Ramos (cell line): ENCODE results near the gene NUBP1.
"Not testable (repeated sequence)": the region's sequence is repeated elsewhere in the genome, so short reads cannot be mapped to it uniquely, and the experiment has no call there.

Experiments
- in situ Hi-C: fragments of 300-500 bp; cut with MboI; formaldehyde crosslinking; loops from one replicate; pipeline ENCODE4 v1.14.3; 2022; ENCODE audit warnings: low sequenced_read_pairs; ENCODE audit not compliant: unreplicated experiment

Gene NUBP1

GRCh38 chr16:10744370-10745030 lies 858 bp downstream of the NUBP1 start:
- in situ Hi-C loops = loop anchor here (10.0 to 25.0 kb wide), 2 partner anchors 170 to 482 kb away; no protein-coding TSS in a partner anchor

GRCh38 chr16:10745841-10746240 lies 2.2 kb downstream of the NUBP1 start:
- in situ Hi-C loops = loop anchor here (10.0 to 25.0 kb wide), 2 partner anchors 169 to 484 kb away; no protein-coding TSS in a partner anchor

DNA sequence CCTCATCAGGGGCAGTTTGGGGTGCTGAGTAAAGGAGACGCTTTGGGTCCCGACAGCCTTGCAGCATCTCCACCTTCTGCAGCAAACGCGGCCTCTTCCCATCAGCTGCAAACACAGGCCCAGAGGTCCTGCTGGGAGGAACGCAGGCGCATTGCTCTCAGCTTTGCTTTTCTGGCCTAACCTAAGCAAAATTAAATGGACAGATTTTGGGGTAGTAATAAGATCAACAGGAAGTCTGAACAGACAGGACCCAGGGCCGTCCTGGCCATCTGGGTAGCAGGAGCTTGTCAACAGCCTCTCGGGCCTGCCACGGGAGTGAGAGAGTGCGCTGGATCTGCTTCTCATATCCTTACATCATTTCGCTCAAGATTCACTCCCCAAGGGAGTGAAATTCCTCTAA lies 7.2 kb downstream of the NUBP1 start:
- in situ Hi-C loops = no loop called here

DNA sequence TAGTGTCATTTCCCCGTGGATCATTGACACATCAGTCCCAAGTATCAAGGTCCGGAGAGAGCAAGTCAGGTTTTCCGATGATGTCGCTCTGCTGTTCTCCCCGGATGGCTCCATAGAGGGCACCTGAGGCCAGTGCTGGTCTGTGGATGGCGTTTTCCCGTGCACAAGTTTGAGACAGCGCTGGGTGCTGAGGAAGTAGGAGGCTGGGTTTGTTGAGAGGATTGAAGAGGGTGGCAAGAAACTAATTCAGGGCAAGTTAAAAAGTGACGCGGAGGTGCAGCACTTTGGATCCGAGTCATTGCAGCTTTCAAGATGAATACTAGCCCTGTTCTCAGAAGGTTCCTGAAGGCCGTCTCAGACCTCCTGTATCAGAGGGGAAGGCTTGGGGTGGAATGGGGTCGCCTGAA lies 7.7 kb downstream of the NUBP1 start:
- in situ Hi-C loops = no loop called here

DNA sequence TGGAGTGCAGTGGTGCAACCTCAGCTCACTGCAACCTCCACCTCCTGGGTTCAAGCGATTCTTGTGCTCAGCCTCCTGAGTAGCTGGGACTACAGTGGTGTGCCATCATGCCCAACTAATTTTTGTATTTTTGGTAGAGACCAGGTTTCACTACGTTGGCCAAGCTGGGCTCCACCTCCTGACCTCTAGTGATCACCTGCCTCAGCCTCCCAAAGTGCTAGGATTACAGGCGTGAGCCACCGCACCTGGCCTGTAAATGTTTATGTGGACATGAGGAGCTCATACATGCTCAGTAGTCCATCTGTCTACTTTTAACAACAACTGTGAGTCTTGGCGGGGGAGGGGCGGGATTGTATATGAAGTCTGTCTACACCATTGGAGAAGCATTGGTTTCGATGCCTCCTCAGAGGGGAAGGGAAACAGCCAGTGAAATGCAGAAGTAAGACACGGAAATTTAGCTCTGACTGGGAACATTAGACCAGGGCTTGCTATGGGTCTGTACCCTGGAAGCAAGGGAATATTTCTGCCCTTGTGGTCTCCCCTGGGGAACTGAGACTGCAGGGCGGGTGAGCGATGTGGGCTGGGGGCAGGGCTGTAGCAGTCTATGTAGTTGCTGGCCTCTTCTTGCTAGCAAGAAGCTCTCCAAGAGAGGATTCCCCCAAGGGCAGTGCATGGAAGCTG lies 9.3 kb downstream of the NUBP1 start:
- in situ Hi-C loops = no loop called here

DNA sequence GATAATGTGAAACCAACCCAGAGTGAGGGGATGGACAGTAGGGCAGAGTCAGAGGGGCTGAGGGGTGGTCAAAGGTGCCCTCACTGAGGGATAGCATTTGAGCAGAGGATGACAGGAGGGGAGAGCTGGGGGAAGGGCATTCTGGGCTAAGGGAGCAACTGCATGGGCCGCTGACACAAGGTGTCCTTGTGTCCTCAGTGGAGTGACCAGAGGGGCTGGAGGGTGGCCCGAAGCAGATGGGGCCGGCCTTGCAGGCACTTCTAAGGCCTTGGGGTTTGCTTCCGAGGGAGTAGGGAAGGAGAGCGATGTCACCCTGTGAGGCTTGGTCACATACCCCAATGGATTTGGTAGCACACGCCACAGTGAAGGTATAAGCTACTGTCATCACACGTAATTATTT lies 10.0 kb downstream of the NUBP1 start:
- in situ Hi-C loops = no loop called here

GRCh38 chr16:10754941-10755340 lies 11.3 kb downstream of the NUBP1 start:
- in situ Hi-C loops = no loop called here

- in situ Hi-C loops = no loop called here
These were observed 12.9 kb downstream of the NUBP1 start for GRCh38 chr16:10756574-10756973.

DNA sequence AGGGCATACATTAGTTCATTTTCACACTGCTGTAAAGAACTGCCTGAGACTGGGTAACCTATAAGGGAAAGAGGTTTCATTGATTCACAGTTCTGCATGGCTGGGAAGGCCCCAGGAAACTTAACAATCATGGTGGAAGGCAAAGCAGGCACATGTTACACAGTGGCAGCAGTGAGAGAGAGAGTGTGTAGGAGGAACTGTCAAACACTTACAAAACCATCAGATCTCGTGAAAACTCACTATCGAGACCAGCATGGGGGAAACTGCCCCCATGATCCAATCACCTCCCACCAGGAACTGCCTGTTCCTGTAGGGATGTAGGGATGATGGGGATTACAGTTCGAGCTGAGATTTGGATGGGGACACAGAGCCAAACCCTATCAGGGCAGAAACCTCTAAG lies 17.2 kb downstream of the NUBP1 start:
- in situ Hi-C loops = no loop called here

GRCh38 chr16:10761373-10761772 lies 17.7 kb downstream of the NUBP1 start:
- in situ Hi-C loops = no loop called here

GRCh38 chr16:10762336-10763016 lies 18.8 kb downstream of the NUBP1 start:
- in situ Hi-C loops = no loop called here

- in situ Hi-C loops = no loop called here
These were observed 19.8 kb downstream of the NUBP1 start for GRCh38 chr16:10763456-10763855.

- in situ Hi-C loops = no loop called here
These were observed 22.1 kb downstream of the NUBP1 start for GRCh38 chr16:10765772-10766171.

DNA sequence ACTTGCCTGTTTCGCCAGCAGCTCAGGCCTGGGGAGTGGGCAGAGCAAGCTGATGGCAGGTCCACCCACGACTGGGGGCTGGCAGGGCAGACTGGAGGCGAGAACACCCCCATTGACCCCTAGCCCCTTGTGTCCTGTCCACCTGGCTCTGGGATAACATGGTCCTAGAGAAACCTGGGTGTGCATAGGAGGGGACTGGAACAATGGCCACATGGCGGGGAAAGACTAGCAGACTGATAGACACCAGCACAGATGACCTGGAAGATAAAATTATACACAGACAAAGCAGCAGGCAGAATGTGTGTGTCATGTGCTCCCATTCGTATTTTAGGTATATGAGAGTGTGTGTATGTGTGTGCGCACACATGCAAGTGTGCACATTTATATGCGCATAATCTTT lies 23.5 kb downstream of the NUBP1 start:
- in situ Hi-C loops = no loop called here

- in situ Hi-C loops = no loop called here
These were observed 25.7 kb downstream of the NUBP1 start for GRCh38 chr16:10769381-10769780.

GRCh38 chr16:10770907-10771306 lies 27.3 kb downstream of the NUBP1 start:
- in situ Hi-C loops = no loop called here

- in situ Hi-C loops = no loop called here
These were observed 32.6 kb downstream of the NUBP1 start for GRCh38 chr16:10776280-10776679.

DNA sequence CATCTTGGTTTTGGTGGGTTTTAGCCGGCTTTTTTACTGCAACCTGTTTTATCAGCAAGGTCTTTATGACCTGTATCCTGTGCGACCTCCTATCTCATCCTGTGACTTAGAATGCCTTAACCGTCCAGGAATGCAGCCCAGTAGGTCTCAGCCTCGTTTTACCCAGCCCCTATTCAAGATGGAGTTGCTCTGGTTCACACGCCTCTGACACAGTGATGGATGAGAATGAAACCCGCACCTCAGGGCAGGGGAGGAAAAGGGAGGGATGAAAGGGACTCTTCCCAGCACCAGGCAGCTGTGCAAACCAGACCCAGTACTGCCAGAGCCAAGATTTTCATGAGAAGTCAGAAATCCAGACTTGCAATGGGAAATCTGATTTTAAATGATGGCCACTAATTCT lies 33.3 kb downstream of the NUBP1 start:
- in situ Hi-C loops = not testable (repeated sequence)

DNA sequence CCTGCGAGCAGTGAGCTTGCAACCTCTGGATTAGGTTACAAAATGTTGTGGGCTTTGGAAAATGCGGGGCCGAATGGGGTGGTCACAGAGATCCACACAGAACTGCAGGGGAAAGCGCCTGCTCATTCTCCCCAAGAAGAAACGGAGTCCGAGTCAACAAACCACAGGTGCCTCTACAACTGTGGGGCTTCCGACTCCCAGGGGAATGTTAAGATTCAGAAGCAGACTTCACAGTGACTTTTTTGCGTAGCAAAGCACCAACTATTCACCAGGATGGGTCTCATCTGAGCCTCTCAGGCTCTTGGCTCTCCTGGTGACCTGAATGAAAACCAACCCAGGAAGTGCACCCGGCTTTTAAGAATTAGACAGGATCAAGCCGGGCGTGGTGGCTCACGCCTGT lies 33.7 kb downstream of the NUBP1 start:
- in situ Hi-C loops = no loop called here

- in situ Hi-C loops = not testable (repeated sequence)
These were observed 36.3 kb downstream of the NUBP1 start for GRCh38 chr16:10779908-10780307.

DNA sequence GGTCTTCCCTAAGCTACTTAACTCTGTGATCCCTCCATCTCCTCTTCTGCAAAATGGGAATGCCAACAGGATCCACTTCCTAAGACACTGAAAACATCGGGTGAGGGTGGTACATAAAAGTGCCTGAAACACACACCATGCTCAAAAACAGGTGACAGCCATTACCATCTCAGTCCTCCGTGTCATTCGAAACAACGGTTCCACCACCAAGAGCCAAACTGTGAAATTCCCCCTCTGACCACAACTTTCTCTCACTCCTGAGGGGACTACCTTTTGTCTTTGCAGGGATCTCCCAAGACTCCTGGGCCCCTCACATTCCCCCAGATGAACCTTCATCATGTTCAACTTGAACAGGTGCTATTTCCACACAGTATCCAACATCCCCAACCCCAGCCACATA lies 37.0 kb downstream of the NUBP1 start:
- in situ Hi-C loops = no loop called here
